HEK293 (cell line): Measurements from ENCODE around the gene ACVR2B.

Source experiments
- CTCF ChIA-PET: fragments of 350-600 bp; formaldehyde crosslinking; extraction: SDS; loops from one replicate; lab custom pipeline; 2021; ENCODE audit warnings: antibody characterized with exemption; lab: Yijun Ruan, JAX
- POLR2A ChIA-PET: fragments of 300-600 bp; formaldehyde crosslinking; extraction: SDS; loops from one replicate; lab custom pipeline; 2020; ENCODE audit warnings: antibody characterized with exemption, inconsistent platforms; lab: Yijun Ruan, JAX
- H3K27ac ChIP-seq: fragments of 200-500 bp; sonication (Bioruptor generic); 2 replicates; pipeline ENCODE4 v1.5.1; 2014; ENCODE audit warnings: low read depth, low read length, control low read depth, inconsistent platforms; ENCODE audit errors: extremely low read depth
- H3K36me3 ChIP-seq, 2 experiments: fragments of 200-500 bp in 1 of 2; sonication (Bioruptor generic) in 1 of 2; 1 replicate in 1 of 2; 2 replicates in 1 of 2; pipeline ENCODE4 v1.5.1; 2014 to 2017; ENCODE audit warnings: inconsistent platforms in 2 of 2, low read length in 2 of 2; ENCODE audit not compliant: control insufficient read depth in 2 of 2, insufficient read depth in 1 of 2
- H3K4me1 ChIP-seq: fragments of 200-500 bp; sonication (Bioruptor generic); 2 replicates; pipeline ENCODE4 v1.5.1; 2014; ENCODE audit warnings: mild to moderate bottlenecking, low read length, inconsistent platforms; ENCODE audit not compliant: control insufficient read depth, insufficient read depth
- H3K4me3 ChIP-seq: 2 replicates; pipeline ENCODE4 v1.5.1; 2011; ENCODE audit warnings: low read depth, mild to moderate bottlenecking, control low read depth, low read length, moderate library complexity
- H3K9me3 ChIP-seq: fragments of 200-500 bp; sonication (Bioruptor generic); 2 replicates; pipeline ENCODE4 v1.5.1; 2014; ENCODE audit warnings: low read depth, low read length, inconsistent platforms; ENCODE audit not compliant: control insufficient read depth, insufficient read depth
- KLF7 ChIP-seq: fragments of 450-650 bp; formaldehyde crosslinking; IDR thresholded peaks from 2 replicates; pipeline ENCODE4 v1.5.1; 2016; ENCODE audit warnings: missing biosample characterization, missing genetic modification characterization, borderline replicate concordance
- SETDB1 ChIP-seq: IDR thresholded peaks from one replicate; pipeline ENCODE4 v1.6.1; 2017; ENCODE audit warnings: mild to moderate bottlenecking, low read length, moderate library complexity, mixed read lengths; ENCODE audit not compliant: insufficient read length
- TRIM28 ChIP-seq: IDR thresholded peaks from 2 replicates; pipeline ENCODE4 v1.6.1; 2011; ENCODE audit warnings: low read length, control low read depth, borderline replicate concordance
- ZNF239 ChIP-seq: fragments of 450-650 bp; formaldehyde crosslinking; IDR thresholded peaks from 2 replicates; pipeline ENCODE4 v1.5.1; 2016; ENCODE audit warnings: missing biosample characterization, missing genetic modification characterization
- ZNF280D ChIP-seq: fragments of 450-650 bp; formaldehyde crosslinking; IDR thresholded peaks from 2 replicates; pipeline ENCODE4 v1.5.1; 2016; ENCODE audit warnings: missing biosample characterization, missing genetic modification characterization
- ZNF426 ChIP-seq: fragments of 450-650 bp; formaldehyde crosslinking; IDR thresholded peaks from 2 replicates; pipeline ENCODE4 v1.5.1; 2017; ENCODE audit warnings: missing biosample characterization, missing genetic modification characterization, mild to moderate bottlenecking, inconsistent platforms, moderate library complexity
- ZNF558 ChIP-seq: fragments of 450-650 bp; formaldehyde crosslinking; IDR thresholded peaks from 2 replicates; pipeline ENCODE4 v1.5.1; 2016; ENCODE audit warnings: missing biosample characterization, missing genetic modification characterization
- ZNF768 ChIP-seq: fragments of 450-650 bp; formaldehyde crosslinking; IDR thresholded peaks from 2 replicates; pipeline ENCODE4 v1.5.1; 2018; ENCODE audit warnings: missing biosample characterization, mild to moderate bottlenecking, missing genetic modification characterization
- ZSCAN18 ChIP-seq: fragments of 450-650 bp; formaldehyde crosslinking; IDR thresholded peaks from 2 replicates; pipeline ENCODE4 v1.5.1; 2016; ENCODE audit warnings: missing biosample characterization, missing genetic modification characterization
- TF ChIP-seq, protein P1 (sequence below): fragments of 450-650 bp; formaldehyde crosslinking; IDR thresholded peaks from 2 replicates; pipeline ENCODE4 v1.5.1; 2016; ENCODE audit warnings: missing biosample characterization, missing genetic modification characterization
- TF ChIP-seq, protein P2 (sequence below): fragments of 450-650 bp; formaldehyde crosslinking; IDR thresholded peaks from 2 replicates; pipeline ENCODE4 v1.5.1; 2016; ENCODE audit warnings: missing biosample characterization, missing genetic modification characterization
- TF ChIP-seq, protein P3 (sequence below): fragments of 450-650 bp; formaldehyde crosslinking; IDR thresholded peaks from 2 replicates; pipeline ENCODE4 v1.5.1; 2016; ENCODE audit warnings: missing biosample characterization, missing genetic modification characterization, borderline replicate concordance

ACVR2B gene

DNA sequence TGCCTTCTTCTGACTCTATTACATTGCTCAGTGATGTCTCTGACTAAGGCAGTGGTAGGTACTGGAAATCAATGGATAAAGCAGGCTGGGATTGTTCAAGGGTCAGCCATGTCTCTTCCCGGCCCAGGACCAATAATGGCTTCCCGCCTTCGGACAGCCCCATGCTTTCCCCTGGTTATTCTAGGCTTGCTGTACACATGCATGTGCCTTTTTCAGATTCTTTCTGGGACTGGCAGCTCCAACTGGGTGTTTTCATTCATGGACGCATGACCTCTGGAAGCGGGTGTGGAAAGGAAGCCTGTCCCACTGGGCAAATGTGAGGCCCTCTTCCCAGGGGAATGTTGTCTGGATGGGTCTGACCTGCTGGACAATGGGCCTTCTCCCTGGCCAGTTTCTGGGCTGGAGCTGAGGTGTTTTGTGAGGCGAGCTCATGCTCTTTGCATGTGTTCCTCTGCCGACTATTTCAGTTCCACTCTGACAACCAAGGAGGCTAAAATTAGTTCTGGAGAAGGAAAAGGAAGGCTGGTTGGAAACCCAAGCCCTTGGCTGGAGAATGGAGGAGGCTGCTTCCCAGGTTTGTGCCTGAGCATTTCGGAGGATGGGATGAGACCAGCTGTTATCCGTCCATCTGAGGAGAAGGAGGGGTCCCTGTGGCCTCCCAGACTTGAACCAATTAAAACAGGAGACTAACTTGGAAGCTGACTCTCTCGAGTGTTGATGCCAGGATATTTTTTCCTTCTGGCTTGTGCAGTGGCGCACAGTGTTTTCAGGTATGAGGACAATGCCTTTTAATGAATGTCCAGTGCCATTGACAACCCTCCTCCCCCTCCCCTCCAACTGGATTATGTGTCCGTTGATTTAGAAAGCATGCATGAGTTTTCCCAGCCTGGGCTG, 6.9 kb downstream of the ACVR2B start (continued):
- TF ChIP-seq, protein P1, sequence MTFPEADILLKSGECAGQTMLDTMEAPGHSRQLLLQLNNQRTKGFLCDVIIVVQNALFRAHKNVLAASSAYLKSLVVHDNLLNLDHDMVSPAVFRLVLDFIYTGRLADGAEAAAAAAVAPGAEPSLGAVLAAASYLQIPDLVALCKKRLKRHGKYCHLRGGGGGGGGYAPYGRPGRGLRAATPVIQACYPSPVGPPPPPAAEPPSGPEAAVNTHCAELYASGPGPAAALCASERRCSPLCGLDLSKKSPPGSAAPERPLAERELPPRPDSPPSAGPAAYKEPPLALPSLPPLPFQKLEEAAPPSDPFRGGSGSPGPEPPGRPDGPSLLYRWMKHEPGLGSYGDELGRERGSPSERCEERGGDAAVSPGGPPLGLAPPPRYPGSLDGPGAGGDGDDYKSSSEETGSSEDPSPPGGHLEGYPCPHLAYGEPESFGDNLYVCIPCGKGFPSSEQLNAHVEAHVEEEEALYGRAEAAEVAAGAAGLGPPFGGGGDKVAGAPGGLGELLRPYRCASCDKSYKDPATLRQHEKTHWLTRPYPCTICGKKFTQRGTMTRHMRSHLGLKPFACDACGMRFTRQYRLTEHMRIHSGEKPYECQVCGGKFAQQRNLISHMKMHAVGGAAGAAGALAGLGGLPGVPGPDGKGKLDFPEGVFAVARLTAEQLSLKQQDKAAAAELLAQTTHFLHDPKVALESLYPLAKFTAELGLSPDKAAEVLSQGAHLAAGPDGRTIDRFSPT (tag by site-specific recombination): no peak
- TF ChIP-seq, protein P2, sequence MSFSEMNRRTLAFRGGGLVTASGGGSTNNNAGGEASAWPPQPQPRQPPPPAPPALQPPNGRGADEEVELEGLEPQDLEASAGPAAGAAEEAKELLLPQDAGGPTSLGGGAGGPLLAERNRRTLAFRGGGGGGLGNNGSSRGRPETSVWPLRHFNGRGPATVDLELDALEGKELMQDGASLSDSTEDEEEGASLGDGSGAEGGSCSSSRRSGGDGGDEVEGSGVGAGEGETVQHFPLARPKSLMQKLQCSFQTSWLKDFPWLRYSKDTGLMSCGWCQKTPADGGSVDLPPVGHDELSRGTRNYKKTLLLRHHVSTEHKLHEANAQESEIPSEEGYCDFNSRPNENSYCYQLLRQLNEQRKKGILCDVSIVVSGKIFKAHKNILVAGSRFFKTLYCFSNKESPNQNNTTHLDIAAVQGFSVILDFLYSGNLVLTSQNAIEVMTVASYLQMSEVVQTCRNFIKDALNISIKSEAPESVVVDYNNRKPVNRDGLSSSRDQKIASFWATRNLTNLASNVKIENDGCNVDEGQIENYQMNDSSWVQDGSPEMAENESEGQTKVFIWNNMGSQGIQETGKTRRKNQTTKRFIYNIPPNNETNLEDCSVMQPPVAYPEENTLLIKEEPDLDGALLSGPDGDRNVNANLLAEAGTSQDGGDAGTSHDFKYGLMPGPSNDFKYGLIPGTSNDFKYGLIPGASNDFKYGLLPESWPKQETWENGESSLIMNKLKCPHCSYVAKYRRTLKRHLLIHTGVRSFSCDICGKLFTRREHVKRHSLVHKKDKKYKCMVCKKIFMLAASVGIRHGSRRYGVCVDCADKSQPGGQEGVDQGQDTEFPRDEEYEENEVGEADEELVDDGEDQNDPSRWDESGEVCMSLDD (tag by site-specific recombination): no peak
- TF ChIP-seq ZNF768 (tag by site-specific recombination) (no peak), ZNF280D (tag by site-specific recombination) (no peak), ZSCAN18 (tag by site-specific recombination) (no peak), ZNF426 (tag by site-specific recombination) (no peak), ZNF239 (tag by site-specific recombination) (no peak)
- TF ChIP-seq, protein P3, sequence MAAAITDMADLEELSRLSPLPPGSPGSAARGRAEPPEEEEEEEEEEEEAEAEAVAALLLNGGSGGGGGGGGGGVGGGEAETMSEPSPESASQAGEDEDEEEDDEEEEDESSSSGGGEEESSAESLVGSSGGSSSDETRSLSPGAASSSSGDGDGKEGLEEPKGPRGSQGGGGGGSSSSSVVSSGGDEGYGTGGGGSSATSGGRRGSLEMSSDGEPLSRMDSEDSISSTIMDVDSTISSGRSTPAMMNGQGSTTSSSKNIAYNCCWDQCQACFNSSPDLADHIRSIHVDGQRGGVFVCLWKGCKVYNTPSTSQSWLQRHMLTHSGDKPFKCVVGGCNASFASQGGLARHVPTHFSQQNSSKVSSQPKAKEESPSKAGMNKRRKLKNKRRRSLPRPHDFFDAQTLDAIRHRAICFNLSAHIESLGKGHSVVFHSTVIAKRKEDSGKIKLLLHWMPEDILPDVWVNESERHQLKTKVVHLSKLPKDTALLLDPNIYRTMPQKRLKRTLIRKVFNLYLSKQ (tag by site-specific recombination): no peak

DNA sequence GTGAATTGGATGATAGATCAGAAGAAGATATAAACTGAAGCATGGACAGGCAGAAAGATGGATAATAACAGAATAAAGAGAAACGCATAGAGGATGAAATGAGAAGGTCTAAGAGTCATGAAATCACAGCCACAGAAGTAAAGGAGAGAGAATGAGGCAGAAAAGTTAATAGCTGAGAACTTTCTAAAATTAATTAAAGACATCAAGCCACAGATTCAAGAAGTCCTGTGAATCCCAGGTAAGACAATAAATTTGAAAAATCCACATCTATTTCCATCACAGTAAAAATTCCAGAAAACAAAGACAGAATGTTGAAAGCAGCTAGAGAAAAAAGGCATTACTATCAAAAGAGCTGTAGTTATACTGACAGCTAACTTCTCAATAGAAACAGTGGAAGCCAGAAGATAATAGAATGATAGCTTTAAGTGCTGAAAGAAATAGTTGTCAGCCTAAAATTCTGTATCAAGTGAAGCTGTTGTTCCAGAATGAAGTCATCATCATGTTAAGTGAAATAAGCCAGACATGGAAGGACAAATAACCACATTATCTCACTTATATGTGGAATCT, 12.0 kb downstream of the ACVR2B start:
- ChIA-PET POLR2A (no interaction called here), CTCF (interaction anchor here (0.6 kb wide), 1 partner anchor 16 kb away, joined by 3 read pairs; no protein-coding TSS in a partner anchor)
- Histone ChIP-seq H3K36me3 (no peaks in the 10 kb centered on the region), H3K4me1 (no peaks in the 10 kb centered on the region), H3K4me3 (no peak overlapping the region), H3K9me3 (no peaks in the 10 kb centered on the region), H3K27ac (no peak overlapping the region)
- peak; percentile 96 for TF ChIP-seq ZNF558
- peak; percentile 49 for TF ChIP-seq SETDB1
- no peak for TF ChIP-seq KLF7
- TF ChIP-seq TRIM28: 0 out of 2 replicates have a peak, but pooled peaks have one; percentile 28
